DMS53 (cell line): ENCODE data around the gene ATP2B2.

ENCODE experiments used
- DNase-seq: peaks from one replicate; lab custom pipeline; 2025; lab: John Stamatoyannopoulos, UW

Gene ATP2B2

GRCh38 chr3:10447527-10448260 is 57.7 kb downstream of the ATP2B2 start:
- peak; percentile 0 for DNase-seq

- DNase-seq, result no peak
Observed at GRCh38 chr3:10447110-10447509, 58.3 kb downstream of the ATP2B2 start.

GRCh38 chr3:10445561-10446175 is 59.7 kb downstream of the ATP2B2 start:
- DNase-seq, result no peak

- DNase-seq, result no peak
Observed at GRCh38 chr3:10444511-10444910, 60.9 kb downstream of the ATP2B2 start.

- no peak for DNase-seq
Observed at GRCh38 chr3:10444110-10444429, 61.3 kb downstream of the ATP2B2 start.

- no peak for DNase-seq
Observed at GRCh38 chr3:10443272-10444109, 61.9 kb downstream of the ATP2B2 start.

GRCh38 chr3:10442151-10442795 is 63.1 kb downstream of the ATP2B2 start:
- no peak for DNase-seq

GRCh38 chr3:10440684-10441083 is 64.7 kb downstream of the ATP2B2 start:
- no peak for DNase-seq

GRCh38 chr3:10438902-10439610 is 66.3 kb downstream of the ATP2B2 start:
- DNase-seq, result no peak

- no peak for DNase-seq
Observed at GRCh38 chr3:10437995-10438901, 67.1 kb downstream of the ATP2B2 start.

- peak; percentile 5 for DNase-seq
Observed at GRCh38 chr3:10437272-10437994, 68.0 kb downstream of the ATP2B2 start.

- DNase-seq, result no peak
Observed at GRCh38 chr3:10435850-10436249, 69.5 kb downstream of the ATP2B2 start.

- no peak for DNase-seq
Observed at GRCh38 chr3:10434938-10435336, 70.4 kb downstream of the ATP2B2 start.

- DNase-seq, result no peak
Observed at GRCh38 chr3:10434144-10434937, 71.0 kb downstream of the ATP2B2 start.

- DNase-seq, result no peak
Observed at GRCh38 chr3:10432931-10433330, 72.5 kb downstream of the ATP2B2 start.

GRCh38 chr3:10432156-10432845 is 73.1 kb downstream of the ATP2B2 start:
- DNase-seq, result no peak

- DNase-seq, result no peak
Observed at GRCh38 chr3:10430805-10431204, 74.6 kb downstream of the ATP2B2 start.

GRCh38 chr3:10428406-10429091 is 76.8 kb downstream of the ATP2B2 start:
- DNase-seq, result no peak
